ENCODE data around the gene TMPRSS3.

The TMPRSS3 gene

DNA sequence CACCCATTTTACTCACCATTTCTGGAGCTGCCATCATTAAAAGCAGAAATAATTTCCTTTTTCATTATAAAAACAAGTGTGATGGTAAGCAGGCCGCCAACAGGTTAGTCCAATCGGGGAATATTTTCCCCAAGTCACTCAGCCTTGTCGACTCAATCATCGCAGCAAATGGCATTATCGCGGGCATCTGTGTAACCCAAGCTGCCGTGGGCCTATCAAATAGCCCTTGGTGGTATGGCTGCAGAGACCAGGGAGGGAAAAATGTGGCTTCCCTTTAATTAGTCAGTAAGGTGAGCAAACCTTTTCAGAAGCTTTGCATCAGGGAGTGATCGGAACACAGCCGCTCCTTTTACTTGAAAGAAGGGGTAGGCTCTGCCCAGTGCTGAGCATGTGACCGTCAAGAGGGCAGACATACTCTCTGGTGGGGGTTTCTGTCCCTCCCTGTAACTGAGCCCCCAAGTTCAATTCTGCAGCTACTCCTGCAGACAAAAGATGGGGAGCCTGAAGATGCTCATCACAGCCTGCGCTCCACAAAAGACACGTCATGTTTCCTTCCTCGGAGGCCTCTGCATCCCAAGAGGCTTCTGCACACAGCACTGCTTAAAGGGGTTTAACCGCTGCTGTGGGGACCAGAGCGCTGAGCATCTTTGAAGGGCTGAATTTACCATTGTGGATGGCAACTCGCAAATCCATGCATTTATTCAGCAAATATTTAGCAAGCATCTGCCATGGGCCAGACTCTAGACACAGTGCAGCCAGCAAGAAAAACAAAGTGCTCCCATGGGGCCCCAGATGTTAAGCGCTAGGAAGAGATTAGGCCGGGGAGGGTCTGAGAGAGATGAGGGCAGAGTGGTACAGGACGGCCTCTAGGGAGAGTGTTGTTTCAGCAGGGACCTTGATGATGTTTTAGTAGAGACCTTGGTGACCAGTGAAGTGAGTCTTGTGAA lies 1.2 kb upstream of the TMPRSS3 start:
- ChIA-PET POLR2A (no interaction called here), CTCF (interaction anchor here (0.6 to 0.7 kb wide), 2 partner anchors 138 to 925 kb away, joined by 4 read pairs; no protein-coding TSS in a partner anchor)
- Histone ChIP-seq H3K36me3 (ENCODE audit: control insufficient read depth in 2 of 2, insufficient read depth in 1 of 2, low read length in 2 of 2) (no peaks in the 10 kb centered on the region), H3K4me1 (ENCODE audit: control insufficient read depth, insufficient read depth, low read length) (no peaks in the 10 kb centered on the region), H3K27ac (ENCODE audit: extremely low read depth, low read depth, low read length) (no peak overlapping the region), H3K9me3 (ENCODE audit: control insufficient read depth, insufficient read depth, low read depth, low read length) (no peaks in the 10 kb centered on the region), H3K4me3 (ENCODE audit: low read depth, low read length) (no peak overlapping the region)
- TF ChIP-seq ZNF248 (tag by site-specific recombination; IDR thresholded peaks at IDR 0.05) = no peak
- no peak for TF ChIP-seq ZNF558 (tag by site-specific recombination; IDR thresholded peaks at IDR 0.05)
- no peak for TF ChIP-seq ZNF223 (tag by site-specific recombination; IDR thresholded peaks at IDR 0.05)
- TF ChIP-seq ZNF792 (tag by site-specific recombination; IDR thresholded peaks at IDR 0.05) = no peak
- TF ChIP-seq, protein P1, sequence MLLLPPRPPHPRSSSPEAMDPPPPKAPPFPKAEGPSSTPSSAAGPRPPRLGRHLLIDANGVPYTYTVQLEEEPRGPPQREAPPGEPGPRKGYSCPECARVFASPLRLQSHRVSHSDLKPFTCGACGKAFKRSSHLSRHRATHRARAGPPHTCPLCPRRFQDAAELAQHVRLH (tag by site-specific recombination; IDR thresholded peaks at IDR 0.05) = no peak
- TF ChIP-seq ZNF654 (tag by site-specific recombination; IDR thresholded peaks at IDR 0.05; ENCODE audit: low read depth) = no peak
- TF ChIP-seq EGR2 (tag by site-specific recombination; IDR thresholded peaks at IDR 0.05; ENCODE audit: low read depth) = no peak

DNA sequence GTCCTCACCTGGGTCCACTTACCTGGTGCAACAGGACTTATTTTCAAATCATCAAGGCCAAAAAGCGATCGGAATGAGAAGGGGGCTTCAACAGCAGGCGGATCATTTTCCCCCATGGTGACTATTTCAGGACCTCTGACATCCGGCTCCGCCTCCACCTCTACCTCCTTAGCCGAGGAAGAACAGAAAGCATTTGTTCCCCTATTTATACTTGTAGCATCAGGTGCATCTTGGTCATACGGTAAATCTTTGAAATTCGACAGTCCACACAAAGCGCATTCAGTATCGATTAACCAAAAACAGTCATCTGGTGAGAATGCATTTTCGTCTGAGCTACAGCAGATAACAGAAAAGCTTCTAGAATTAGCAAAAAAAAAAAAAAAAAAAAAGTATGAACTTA lies 550 bp downstream of the TMPRSS3 start:
- Histone ChIP-seq H3K4me1 (ENCODE audit: control insufficient read depth, insufficient read depth, low read length) (no peaks in the 10 kb centered on the region), H3K36me3 (ENCODE audit: control insufficient read depth in 2 of 2, insufficient read depth in 1 of 2, low read length in 2 of 2) (no peaks in the 10 kb centered on the region), H3K4me3 (ENCODE audit: low read depth, low read length) (no peak overlapping the region), H3K9me3 (ENCODE audit: control insufficient read depth, insufficient read depth, low read depth, low read length) (no peaks in the 10 kb centered on the region), H3K27ac (ENCODE audit: extremely low read depth, low read depth, low read length) (no peak overlapping the region)
- TF ChIP-seq ZNF561 (tag by site-specific recombination; IDR thresholded peaks at IDR 0.05; ENCODE audit: borderline replicate concordance) (no peak), OVOL3 (tag by site-specific recombination; IDR thresholded peaks at IDR 0.05) (no peak)
- TF ChIP-seq, protein P2, sequence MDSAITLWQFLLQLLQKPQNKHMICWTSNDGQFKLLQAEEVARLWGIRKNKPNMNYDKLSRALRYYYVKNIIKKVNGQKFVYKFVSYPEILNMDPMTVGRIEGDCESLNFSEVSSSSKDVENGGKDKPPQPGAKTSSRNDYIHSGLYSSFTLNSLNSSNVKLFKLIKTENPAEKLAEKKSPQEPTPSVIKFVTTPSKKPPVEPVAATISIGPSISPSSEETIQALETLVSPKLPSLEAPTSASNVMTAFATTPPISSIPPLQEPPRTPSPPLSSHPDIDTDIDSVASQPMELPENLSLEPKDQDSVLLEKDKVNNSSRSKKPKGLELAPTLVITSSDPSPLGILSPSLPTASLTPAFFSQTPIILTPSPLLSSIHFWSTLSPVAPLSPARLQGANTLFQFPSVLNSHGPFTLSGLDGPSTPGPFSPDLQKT (IDR thresholded peaks at IDR 0.05; ENCODE audit: borderline replicate concordance, low read depth, low read length) = no peak
- TF ChIP-seq, protein P3, sequence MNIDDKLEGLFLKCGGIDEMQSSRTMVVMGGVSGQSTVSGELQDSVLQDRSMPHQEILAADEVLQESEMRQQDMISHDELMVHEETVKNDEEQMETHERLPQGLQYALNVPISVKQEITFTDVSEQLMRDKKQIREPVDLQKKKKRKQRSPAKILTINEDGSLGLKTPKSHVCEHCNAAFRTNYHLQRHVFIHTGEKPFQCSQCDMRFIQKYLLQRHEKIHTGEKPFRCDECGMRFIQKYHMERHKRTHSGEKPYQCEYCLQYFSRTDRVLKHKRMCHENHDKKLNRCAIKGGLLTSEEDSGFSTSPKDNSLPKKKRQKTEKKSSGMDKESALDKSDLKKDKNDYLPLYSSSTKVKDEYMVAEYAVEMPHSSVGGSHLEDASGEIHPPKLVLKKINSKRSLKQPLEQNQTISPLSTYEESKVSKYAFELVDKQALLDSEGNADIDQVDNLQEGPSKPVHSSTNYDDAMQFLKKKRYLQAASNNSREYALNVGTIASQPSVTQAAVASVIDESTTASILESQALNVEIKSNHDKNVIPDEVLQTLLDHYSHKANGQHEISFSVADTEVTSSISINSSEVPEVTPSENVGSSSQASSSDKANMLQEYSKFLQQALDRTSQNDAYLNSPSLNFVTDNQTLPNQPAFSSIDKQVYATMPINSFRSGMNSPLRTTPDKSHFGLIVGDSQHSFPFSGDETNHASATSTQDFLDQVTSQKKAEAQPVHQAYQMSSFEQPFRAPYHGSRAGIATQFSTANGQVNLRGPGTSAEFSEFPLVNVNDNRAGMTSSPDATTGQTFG (tag by site-specific recombination; IDR thresholded peaks at IDR 0.05; ENCODE audit: borderline replicate concordance) = no peak
- CTCF ChIA-PET = no interaction called here
- POLR2A ChIA-PET = no interaction called here

DNA sequence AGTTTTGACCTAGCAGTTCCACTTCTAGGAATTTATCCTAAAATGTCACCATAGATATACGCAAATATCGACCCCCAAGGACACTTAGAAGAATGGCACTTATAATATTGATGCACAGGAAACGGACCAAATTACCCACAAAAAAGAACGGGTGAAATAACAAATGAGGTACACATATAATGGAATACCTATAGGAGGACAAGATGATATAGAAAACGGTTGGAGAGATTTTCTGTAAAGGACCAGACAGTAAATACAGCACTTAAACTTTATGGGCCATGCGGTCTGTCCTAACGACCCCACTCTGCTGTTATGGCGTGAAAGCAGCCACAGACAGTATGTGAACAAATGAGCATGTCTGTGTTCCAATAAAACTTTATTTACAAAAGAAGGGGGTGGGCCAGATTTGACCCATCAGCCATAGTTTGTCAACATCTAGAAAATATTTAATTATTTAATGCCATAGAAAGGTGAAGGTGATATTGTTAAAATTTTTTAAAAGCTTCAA lies 2.4 kb downstream of the TMPRSS3 start:
- ChIA-PET POLR2A (no interaction called here), CTCF (interaction anchor here (0.7 to 1.0 kb wide), 3 partner anchors 11 to 55 kb away, joined by 3 to 4 read pairs (median 4); partner anchors contain the start of gene UBASH3A)
- Histone ChIP-seq H3K4me3 (ENCODE audit: low read depth, low read length) (no peak overlapping the region), H3K4me1 (ENCODE audit: control insufficient read depth, insufficient read depth, low read length) (no peaks in the 10 kb centered on the region), H3K36me3 (ENCODE audit: control insufficient read depth in 2 of 2, insufficient read depth in 1 of 2, low read length in 2 of 2) (no peaks in the 10 kb centered on the region), H3K27ac (ENCODE audit: extremely low read depth, low read depth, low read length) (no peak overlapping the region), H3K9me3 (ENCODE audit: control insufficient read depth, insufficient read depth, low read depth, low read length) (no peaks in the 10 kb centered on the region)
- TF ChIP-seq ZNF660 (tag by site-specific recombination; IDR thresholded peaks at IDR 0.05) = no peak
